Fibroblast of mammary gland (primary cell): ENCODE data around the gene ANKRD22.

ENCODE experiments used
- DNase-seq: peaks from one replicate; pipeline ENCODE4 v3.0.0-alpha.2; 2010; ENCODE audit warnings: low read depth
- H3K4me3 ChIP-seq: 2 replicates; pipeline ENCODE4 v1.5.1; 2011; ENCODE audit warnings: low read depth, mild to moderate bottlenecking, low read length, moderate library complexity; ENCODE audit not compliant: control insufficient read depth
- CTCF ChIP-seq: conservative IDR thresholded peaks from 2 replicates; pipeline ENCODE4 v1.5.1; 2011; ENCODE audit warnings: low read depth, low read length, inconsistent platforms; ENCODE audit not compliant: control insufficient read depth, insufficient read depth

The ANKRD22 gene

DNA sequence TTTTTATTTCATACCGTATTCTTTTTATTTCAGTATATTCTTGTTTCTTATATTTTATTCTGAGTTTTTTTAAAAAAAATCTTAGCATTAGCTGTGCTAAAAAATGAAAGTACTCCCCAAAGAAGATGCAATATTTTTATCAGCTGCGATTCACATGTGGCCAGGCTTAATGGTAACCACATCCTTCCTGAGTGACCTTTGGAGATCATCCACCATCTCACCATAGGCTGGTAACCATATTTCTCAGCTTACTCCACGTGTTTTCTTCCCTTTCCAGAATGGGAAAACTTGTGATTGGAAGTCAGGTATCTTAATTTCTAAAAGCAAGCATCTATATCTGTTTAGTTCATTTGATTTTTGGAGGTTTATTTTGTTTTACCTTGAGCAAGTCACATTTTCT is 67.9 kb downstream of the ANKRD22 start:
- TF ChIP-seq CTCF: no peak

DNA sequence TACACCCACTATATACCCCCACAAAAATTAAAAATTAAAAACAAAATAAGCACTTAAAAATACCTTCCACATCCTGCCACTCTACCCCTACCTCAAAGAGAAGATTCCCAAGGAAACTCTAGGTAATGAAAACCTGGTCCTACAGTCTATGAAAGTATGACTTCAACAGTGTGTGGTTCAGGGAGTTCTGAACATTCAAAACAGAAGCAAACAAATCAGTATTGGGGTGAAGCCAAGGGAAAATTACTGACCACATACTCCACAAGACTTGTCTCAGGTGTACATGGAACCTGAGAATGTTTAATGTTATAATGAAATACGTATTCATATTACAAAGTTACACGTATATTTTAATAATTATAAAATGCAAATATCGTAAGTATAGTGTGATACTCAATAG is 69.4 kb downstream of the ANKRD22 start:
- no peak for TF ChIP-seq CTCF
- H3K4me3 ChIP-seq: no peak overlapping the region
- no peak for DNase-seq

More for the DNA sequence above, 67.9 kb downstream of the ANKRD22 start:
- DNase-seq: peak; percentile 47
- H3K4me3 ChIP-seq: no peak overlapping the region

GRCh38 chr10:88781206-88781605 is 70.4 kb downstream of the ANKRD22 start:
- DNase-seq: no peak
- TF ChIP-seq CTCF: no peak

More at GRCh38 chr10:88781206-88781605, 70.4 kb downstream of the ANKRD22 start:
- H3K4me3 ChIP-seq: no peak overlapping the region
